ENCODE measurements around the gene SAMD10.
"Not testable (repeated sequence)": the region's sequence is repeated elsewhere in the genome, so short reads cannot be mapped to it uniquely, and the experiment has no call there.

SAMD10 gene

DNA sequence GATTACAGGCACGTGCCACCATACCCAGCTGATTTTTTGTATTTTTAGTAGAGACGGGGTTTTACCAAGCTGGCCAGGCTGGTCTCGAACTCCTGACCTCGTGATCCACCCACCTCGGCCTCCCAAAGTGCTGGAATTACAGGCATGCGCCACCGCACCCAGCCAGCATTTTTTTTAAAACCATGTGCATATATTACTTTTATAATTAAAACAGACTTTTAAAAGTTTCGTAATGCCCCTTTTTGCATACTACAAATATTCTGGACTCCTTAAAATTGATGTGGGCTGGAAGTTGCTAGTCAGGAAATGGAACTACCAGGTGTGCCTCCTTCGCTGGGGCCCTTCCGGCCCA, 7.5 kb downstream of the SAMD10 start:
- not testable (repeated sequence) for H3K4me3 ChIP-seq (ENCODE audit: low read length); DNase-seq (ENCODE audit: low read depth, low spot score)

DNA sequence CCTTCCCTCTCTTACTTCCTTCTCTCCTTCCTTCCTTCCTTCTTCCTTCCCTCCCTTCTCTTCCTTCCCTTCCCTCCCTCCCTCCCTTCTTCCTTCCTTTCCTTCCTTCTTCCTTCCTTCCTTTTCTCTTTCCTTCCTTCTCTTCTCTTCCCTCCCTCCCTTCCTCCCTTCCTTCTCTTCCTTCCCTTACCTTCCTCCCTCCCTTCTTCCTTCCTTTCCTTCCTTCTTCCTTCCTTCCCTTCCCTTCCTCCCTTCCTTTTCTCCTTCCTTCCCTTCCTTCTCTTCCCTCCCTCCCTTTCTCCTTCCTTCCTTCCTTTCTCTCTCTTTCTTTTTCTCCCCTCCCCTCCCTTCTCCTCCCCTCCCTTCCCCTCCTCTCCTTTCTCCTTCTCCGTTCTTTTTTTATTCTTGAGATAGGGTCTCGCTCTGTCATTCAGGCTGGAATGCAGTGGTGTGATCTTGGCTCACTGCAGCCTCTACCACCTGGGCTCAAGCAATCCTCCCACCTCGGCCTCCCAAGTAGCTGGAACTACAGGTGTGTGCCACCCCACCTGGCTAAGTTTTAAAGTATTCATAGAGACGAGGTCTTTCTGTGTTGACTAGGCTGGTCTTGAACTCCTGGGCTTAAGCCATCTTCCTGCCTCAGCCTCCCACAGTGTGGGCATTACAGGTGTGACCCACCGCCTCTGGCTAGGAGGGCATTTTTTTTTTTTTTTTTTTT, 8.6 kb downstream of the SAMD10 start:
- H3K4me3 ChIP-seq (ENCODE audit: low read length), result no peak overlapping the region
- DNase-seq (ENCODE audit: low read depth, low spot score), result no peak

DNA sequence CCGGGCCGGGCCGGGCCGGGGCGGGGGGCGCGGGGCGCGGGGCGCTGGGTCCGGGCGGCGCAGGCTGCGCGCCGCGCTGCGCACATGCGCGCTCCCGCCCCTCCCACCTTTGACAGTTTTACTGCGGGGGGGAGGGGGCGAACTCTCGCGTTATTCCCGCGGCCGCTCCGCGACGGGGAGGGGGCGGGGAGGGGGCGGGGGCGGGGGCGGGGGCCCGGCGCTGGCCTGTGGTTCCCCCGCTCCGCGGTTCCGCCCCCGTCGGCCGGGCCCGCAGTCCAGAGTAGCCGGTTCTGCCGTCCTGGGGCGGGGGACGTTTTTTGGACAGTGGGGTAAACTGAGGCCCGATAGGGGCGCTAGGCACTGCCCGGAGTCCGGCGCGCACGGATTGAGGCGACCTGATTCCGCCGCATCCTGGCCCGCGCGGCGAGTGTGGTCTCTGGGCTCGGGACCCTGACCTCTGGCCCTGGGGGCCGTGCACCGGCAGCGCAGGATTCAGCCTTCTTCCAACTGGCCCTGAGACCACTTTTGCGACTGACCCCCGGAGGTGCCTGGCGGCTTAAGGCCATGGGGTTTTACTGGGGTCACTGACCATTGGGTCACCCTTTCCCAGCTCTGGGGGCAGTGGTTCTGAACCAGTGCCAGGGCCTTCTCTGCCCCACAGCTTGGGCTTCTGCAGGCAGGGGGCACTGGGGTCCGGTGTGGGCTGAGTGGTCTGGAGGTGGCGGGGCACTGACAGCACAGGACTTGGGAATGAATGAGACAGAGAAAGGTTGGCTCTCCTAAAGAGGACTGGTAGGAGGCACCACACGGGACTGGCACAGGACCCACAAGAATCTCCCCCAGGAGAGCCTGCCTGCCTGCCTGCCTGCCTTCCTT, 9.4 kb downstream of the SAMD10 start, which contains the start of gene ZNF512B:
TSS of gene ZNF512B (minus strand) at position 93 of the 876 bp plus-strand sequence. CDS start 1,980 bp downstream, outside the sequence.
- H3K4me3 ChIP-seq (ENCODE audit: low read length), result peak within 1 kb of the TSS; percentile 86
- peak; percentile 64 for DNase-seq (ENCODE audit: low read depth, low spot score)

DNA sequence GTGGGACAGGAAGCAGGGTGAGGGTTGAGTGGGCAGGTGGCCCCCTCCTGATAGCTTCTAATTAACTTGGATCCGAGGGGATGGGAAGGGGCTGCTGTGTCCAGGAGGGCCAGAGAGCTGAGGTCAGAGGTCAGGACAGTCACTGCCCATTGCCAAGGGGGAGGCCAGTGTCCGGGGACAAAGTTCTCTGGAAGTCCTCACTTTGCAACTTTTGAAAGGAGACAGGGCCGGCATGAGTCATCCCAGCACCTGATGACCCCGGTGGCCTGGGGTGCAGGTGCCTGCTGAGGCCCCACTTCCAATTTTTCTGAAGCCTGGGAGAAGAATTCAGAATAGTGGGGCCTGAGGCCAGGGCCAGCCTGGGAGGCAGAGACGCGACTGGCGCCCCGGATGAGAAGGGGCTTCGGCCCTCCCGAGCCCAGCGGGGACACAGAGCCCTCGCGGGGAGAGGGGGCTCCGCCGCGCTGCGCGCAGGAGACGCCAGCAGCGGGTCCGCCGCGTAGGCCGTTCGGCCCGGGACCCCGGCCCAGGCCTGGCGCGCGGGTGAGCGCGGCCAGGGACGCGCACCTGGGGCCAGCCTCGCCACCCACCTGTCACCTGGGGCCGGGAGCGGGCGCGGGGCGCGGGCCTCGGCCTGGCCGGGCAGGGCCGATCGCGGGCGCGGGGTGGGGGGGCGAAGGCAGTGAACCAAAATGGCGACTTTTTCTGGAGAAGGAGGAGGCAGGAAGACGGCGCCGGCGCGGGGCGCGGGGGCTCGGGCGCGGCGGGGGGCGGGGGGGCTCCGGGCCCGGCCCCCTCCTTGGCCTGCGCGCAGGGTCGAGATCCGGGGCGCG, 10.3 kb downstream of the SAMD10 start:
- no peak for DNase-seq (ENCODE audit: low read depth, low spot score)

DNA sequence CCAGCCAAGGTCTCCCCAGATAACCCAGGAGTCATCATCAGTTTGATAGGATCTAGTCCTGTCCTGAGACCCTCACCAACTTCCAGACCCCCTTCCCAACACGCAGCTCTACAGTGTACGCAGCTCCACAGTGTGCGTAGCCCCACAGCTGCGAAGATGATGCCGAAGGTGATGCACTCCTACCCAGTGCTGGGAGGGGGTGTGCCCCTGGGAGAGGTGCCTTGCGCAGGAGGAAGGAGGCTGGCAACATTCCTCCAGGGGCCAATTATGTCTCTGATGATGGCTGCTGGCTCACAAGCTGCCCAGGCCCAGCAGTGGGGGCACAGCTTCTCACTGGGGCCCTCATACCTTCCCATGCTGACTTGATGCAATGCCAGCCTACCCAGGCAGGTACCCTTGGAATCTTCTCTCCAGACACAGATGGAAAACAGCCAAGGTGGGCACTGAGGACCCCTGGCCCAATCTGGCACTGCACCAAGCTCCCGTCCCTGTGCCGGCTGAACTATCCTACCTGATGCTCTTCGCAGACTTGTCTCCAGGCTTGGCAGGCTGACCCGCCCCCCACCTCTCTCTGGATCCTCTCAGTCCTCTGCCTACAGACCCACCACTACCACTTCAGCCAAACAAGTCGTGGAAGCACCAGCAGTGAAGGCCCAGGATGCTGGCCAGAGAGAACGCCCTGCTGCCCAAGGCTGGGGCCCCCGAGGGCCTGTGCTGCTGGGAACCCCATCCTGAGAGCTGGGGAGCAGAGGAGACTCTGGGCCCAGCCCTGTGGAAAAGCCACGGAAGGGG, 11.1 kb downstream of the SAMD10 start:
- peak overlapping the region; percentile 86 for H3K4me3 ChIP-seq (ENCODE audit: low read length)
- no peak for DNase-seq (ENCODE audit: low read depth, low spot score)

More for the DNA sequence above, 10.3 kb downstream of the SAMD10 start:
- peak overlapping the region; percentile 86 for H3K4me3 ChIP-seq (ENCODE audit: low read length)

DNA sequence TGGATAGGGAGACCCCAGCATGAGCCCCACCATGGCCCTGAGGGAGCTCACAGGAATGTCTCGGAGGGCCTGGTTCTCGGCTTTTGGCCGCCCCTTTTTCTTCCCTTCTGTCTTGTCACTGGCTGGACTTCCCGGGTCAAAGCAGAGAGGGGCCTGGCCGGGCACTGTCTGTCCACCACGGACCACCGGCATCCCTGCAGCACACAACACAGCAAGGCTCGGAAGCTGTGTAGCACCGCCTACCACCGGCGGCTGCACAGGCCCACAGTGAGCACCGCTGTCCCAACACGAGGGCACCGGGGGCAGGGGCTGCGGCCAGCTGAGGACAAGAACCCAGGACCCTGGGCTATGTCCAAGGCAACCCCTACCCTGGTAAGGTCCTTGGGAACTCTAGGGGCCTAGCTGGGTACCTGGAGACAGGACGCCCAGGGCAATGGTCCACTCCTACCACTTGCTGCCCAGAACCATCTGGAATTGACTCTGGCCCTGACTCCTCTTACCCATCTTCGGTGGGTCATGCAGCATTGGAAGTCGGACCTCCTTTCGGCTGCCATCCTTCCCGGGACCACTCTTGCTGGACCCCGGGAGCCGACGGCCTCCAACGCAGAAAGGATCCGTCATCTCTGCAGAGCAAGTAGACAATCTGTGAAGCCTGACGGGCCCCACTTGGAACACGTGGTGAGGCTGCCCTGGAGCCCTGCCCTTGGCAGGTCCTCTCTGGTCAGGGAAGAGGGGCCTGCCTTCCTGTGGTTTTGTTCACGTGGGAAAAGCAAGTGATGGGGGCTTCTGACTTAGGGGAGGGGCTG, 11.9 kb downstream of the SAMD10 start:
- no peak for DNase-seq (ENCODE audit: low read depth, low spot score)
- peak overlapping the region; percentile 86; the same call in 1 of the 2 replicates for H3K4me3 ChIP-seq (ENCODE audit: low read length)

DNA sequence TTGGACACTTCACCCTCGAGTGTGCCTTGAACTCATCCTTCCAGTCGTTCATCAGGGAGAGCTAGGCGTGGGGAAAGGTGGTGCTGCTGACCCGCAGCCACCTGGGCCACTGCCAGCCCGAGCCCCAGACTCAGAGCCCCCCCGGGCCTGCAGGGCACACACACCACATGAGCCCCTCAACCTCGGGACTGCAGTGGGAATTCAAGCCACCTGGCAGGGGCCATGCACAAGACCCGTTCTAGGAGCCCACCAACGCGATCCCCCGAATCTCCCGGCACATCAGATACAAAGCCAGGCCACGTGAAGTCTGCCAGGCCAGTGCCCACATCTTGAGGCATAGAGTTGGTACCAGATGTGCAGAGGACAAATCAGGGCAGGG, 12.5 kb downstream of the SAMD10 start:
- no peak for DNase-seq (ENCODE audit: low read depth, low spot score)
- no peak overlapping the region for H3K4me3 ChIP-seq (ENCODE audit: low read length)

DNA sequence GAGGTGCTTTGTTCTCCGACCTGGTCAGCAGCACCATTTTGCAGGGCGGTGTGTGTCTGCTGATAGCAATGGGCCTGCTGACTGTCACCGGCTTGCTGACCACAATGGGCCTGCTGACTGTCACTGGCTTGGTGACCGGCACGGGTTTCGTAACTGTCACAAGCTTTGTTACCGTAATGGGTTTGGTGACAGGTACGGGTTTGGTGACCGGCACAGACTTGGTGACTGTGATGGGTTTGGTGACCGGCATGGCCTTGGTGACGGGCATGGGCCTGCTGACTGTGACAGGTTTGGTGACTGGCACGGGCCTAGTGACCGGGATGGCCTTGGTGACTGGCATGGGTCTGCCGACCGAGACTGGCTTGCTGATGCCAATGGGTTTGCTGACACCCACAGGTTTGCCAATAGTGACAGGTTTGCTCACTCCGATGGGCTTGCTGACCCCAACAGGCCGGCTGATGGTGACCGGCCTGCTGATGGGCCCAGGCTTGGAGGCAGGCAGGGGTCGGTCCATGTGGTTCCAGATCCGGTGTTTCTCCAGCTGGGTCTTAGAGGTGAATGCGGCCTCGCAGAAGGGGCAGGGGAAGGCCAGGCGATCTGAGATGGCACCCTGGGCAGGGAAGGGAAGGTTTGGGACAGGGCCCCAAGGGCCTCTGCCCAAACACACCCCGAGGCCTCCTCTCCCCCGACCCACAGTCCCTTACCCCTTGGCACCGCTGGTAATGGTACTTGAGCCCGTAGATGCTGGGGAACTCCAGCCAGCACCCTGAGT, 13.1 kb downstream of the SAMD10 start:
- DNase-seq (ENCODE audit: low read depth, low spot score), result no peak
- no peak overlapping the region for H3K4me3 ChIP-seq (ENCODE audit: low read length)

DNA sequence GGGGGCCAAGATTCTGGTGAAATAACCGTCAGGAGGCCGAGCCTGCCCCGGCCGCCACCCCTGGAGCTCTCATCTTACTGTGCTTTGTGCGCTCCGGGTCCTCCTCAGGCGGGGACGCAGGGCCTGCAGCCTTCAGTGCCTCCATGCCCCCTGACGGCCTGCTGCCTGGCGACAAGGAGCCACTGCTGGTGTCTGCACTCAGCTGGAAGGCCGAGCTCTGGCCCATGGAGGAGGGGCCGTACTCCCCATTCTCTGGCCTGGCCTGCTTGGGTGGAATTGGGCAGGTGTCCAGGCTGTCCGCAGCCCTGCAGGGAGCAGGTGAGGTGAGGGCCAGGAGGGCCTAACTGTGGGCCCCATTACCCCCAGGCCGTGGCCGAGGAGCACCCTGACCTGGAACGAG, 15.0 kb downstream of the SAMD10 start:
- no peak overlapping the region for H3K4me3 ChIP-seq (ENCODE audit: low read length)
- no peak for DNase-seq (ENCODE audit: low read depth, low spot score)

DNA sequence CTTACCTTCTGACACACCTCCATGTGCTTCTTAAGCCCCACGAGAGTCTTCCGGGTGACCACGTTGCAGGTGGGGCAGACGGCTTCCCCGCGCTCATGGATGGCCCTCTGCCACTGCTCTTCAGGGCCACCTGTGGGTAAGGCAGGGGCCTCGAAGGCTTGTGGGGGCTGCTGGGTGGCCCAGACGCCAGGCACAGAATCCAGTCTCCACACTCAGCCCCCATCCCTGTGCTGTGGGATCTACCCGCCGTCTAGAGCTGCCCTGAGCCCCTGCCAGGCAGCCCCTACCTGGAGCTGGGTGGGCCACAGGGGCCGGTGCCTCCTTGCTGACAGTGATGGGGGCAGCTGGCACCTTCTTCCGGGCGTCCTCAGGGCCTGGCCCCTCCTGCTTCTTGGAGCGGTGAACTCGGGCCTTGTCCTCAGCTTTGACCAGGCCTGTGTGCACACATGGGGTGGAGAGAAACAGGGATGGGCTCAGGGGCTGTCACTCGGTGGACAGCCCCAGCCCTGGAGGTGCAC, 15.6 kb downstream of the SAMD10 start:
- DNase-seq (ENCODE audit: low read depth, low spot score), result no peak
- H3K4me3 ChIP-seq (ENCODE audit: low read length), result no peak overlapping the region

DNA sequence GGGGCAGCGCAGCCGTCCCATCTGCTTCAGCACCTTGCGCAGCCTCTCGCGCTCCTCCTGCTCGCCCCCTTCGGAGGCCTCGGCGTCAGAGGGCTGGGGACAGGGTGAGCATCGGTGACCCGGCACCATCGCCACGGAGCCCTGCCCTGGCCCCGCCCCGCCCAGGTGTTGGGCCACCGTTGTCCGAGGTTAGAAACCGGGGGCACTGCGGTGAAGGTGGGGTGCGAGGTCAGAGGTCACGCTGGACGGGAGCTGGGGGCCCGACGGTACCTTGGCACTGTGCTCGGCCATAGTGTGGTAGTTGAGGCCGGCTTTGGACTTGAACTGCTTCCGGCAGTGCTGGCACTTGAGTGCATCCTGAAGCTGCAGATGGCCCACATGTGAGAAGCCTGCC, 16.1 kb downstream of the SAMD10 start:
- no peak for DNase-seq (ENCODE audit: low read depth, low spot score)
- no peak overlapping the region for H3K4me3 ChIP-seq (ENCODE audit: low read length)

DNA sequence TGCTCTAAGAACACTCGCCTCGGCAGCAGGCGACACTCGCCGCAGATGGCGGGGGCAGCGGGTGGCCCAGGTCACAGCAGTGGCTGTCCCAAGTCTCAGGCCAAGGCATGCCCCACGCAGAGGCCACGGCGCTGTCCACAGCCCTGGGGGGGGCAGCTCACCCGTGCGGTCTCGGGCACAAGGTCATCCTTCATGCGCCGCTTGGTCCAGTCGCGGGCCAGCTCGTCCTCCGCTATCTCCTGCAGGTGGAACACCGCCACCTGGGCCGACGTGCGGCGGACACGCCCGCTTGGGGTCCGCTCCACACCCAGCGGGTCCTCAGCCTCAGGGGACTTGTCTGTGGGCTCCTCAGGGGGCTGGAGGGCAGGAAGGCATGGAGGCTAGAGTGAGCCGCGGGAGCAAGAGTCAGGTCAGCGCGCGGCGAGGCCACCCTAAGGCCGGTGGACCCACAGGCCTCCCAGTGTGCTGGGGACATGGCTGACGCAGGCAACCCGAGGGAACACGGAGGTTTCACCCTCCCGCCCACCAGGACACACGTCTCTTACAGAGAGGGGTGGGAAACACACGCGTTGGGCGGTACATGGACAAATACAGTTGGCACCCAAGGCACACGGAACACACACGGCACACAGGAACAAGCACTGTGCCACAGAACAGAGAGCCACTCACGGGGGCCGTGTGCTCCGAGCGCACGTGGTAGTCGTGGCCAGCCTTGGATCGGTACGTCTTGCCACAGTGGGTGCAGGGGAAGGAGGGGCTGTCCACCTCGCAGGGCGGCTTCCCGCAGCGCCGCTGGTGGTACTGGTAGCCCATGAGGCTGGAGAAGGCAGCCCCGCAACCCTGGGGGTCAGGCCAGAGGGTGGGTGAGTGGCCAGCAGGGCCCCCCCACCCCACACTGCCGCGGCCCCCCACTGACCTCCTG, 16.8 kb downstream of the SAMD10 start:
- DNase-seq (ENCODE audit: low read depth, low spot score), result no peak
- H3K4me3 ChIP-seq (ENCODE audit: low read length), result no peak overlapping the region

DNA sequence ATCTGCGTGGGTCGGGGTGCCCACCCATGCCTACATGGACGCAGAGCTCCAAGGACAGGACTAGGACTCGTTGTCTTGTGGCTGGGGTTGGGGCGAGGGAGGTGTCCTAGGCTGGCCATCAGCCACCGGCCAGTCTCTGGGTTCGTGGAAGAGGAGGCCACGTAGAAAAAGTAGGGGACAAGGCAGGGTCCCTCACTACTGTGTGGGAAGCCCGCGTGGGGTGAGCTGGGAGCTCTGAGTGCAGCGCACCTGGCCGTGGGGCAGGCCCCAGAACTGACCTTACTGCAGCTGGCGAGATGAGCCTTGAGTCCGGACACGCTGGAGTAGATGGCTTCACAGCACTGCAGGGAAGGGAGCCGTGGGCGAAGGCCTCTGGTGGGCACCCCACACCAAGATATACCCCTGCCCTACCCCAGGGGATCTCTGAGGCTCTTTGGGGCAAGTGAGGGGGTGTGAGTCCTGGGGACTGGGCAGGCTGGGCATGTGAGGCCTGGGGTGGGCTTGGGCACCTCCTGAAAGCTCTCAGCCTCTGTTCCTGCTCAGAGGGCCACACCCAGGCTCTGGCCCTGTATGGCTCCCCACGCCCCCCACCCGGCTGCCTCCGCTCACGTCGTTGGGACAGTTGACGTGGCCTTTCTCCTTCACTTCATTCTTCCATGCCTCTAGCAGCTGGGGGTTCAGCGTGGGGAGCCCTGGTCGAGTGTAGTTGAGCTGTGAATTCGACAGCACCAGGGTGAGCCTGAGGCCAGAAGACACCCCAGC, 17.6 kb downstream of the SAMD10 start:
- no peak overlapping the region for H3K4me3 ChIP-seq (ENCODE audit: low read length)

DNA sequence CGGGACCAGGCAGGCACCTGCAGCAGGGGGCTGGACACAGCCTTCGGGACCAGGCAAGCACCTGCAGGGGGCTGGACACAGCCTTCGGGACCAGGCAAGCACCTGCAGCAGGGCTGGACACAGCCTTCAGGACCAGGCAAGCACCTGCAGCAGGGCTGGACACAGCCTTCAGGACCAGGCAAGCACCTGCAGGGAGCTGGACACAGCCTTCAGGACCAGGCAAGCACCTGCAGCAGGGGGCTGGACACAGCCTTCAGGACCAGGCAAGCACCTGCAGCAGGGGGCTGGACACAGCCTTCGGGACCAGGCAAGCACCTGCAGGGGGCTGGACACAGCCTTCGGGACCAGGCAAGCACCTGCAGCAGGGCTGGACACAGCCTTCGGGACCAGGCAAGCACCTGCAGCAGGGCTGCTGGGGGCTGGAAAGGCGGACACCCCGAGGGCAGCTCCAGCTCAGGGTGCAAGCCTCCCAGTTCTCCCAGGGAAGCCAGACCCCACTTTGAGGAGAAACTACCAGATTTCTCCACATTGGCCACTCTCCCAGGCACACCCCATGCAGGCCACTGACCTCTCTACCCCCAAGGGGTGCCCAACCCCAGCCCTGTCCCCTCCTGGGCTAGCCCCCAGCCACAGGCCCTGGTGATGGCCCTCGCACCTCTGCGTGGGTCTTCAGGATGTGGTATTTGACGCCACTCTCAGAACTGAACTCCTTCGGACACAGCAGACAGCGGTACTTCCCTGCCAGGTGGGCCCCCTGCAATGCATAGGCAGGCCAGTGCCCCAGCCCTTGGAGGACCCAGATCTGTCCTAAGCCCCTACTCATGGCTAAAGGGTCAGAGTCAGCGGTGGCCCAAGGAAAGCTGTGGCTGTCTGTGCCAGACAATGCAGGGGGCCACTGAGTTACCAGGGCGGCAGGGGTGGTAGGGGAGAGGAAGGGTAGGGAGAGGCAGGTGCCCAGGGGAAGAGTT, 18.5 kb downstream of the SAMD10 start:
- DNase-seq (ENCODE audit: low read depth, low spot score); H3K4me3 ChIP-seq (ENCODE audit: low read length): not testable (repeated sequence)

More for the DNA sequence above, 17.6 kb downstream of the SAMD10 start:
- DNase-seq (ENCODE audit: low read depth, low spot score), result no peak
